Kidney epithelial cell (primary cell): ENCODE results near the gene BMAL1. TPM values are rescaled to one million over a fixed set of nuclear protein-coding genes. Genes with fewer than 3 reads are reported as not detected.
A peak's percentile ranks its signal among the peaks of the same experiment; 100 is the strongest.

Experiments
- DNase-seq: peaks from one replicate; pipeline ENCODE4 v3.0.0-alpha.2; 2010; ENCODE audit warnings: low read depth
- H3K27me3 ChIP-seq: 2 replicates; pipeline ENCODE4 v1.6.0; 2011; ENCODE audit warnings: low read length; ENCODE audit not compliant: control insufficient read depth, insufficient read depth
- H3K36me3 ChIP-seq: 2 replicates; pipeline ENCODE4 v1.5.1; 2011; ENCODE audit warnings: low read length; ENCODE audit not compliant: control insufficient read depth, insufficient read depth
- H3K4me3 ChIP-seq: 2 replicates; pipeline ENCODE4 v1.5.1; 2011; ENCODE audit warnings: low read depth, mild to moderate bottlenecking, control low read depth, low read length
- CTCF ChIP-seq: IDR thresholded peaks from 2 replicates; pipeline ENCODE4 v1.5.1; 2011; ENCODE audit warnings: mild to moderate bottlenecking, moderate library complexity, low read length, control low read depth, inconsistent platforms; ENCODE audit not compliant: insufficient read depth, poor library complexity, severe bottlenecking
- total RNA-seq: library from RNA; depleted of rRNA; stranded (reverse); fragments of >200 nt; gene quantifications from 2 replicates; pipeline ENCODE4 v1.2.3, GENCODE V29; 2015

The BMAL1 gene
- total RNA-seq, 1 donor from 2014 or later = 15.0 TPM

GRCh38 chr11:13415201-13415600, 137.6 kb downstream of the BMAL1 start:
- no peaks in the 10 kb centered on the region for H3K27me3 ChIP-seq
- no peak for TF ChIP-seq CTCF
- no peaks in the 10 kb centered on the region for H3K36me3 ChIP-seq
- no peak for DNase-seq
- no peak overlapping the region for H3K4me3 ChIP-seq

- H3K4me3 ChIP-seq = no peak overlapping the region
- TF ChIP-seq CTCF = no peak
- DNase-seq = no peak
- no peaks in the 10 kb centered on the region for H3K36me3 ChIP-seq
- no peaks in the 10 kb centered on the region for H3K27me3 ChIP-seq
Measured at GRCh38 chr11:13421561-13421960, 144.0 kb downstream of the BMAL1 start.

- TF ChIP-seq CTCF = no peak
- Histone ChIP-seq H3K4me3 (no peak overlapping the region), H3K36me3 (no peaks in the 10 kb centered on the region), H3K27me3 (no peaks in the 10 kb centered on the region)
- no peak for DNase-seq
Measured at GRCh38 chr11:13423372-13423771, 145.8 kb downstream of the BMAL1 start.

GRCh38 chr11:13427440-13427839, 149.8 kb downstream of the BMAL1 start:
- no peaks in the 10 kb centered on the region for H3K27me3 ChIP-seq

GRCh38 chr11:13429288-13429687, 151.7 kb downstream of the BMAL1 start:
- DNase-seq = no peak
- no peak overlapping the region for H3K4me3 ChIP-seq
- no peak for TF ChIP-seq CTCF
- no peaks in the 10 kb centered on the region for H3K27me3 ChIP-seq
- H3K36me3 ChIP-seq = no peaks in the 10 kb centered on the region

More at GRCh38 chr11:13427440-13427839, 149.8 kb downstream of the BMAL1 start:
- Histone ChIP-seq H3K4me3 (no peak overlapping the region), H3K36me3 (no peaks in the 10 kb centered on the region)
- no peak for DNase-seq
- TF ChIP-seq CTCF = no peak

GRCh38 chr11:13429836-13430235, 152.2 kb downstream of the BMAL1 start:
- Histone ChIP-seq H3K36me3 (no peaks in the 10 kb centered on the region), H3K4me3 (no peak overlapping the region), H3K27me3 (no peaks in the 10 kb centered on the region)
- TF ChIP-seq CTCF = no peak
- peak; percentile 75 for DNase-seq
